GM23338 (cell line): Measurements from ENCODE around the gene WWC1. TPM values are rescaled to one million over a fixed set of nuclear protein-coding genes. Genes with fewer than 3 reads are reported as not detected.

Source experiments
- ATAC-seq: fragments of 200-7000 bp; cut with Tn5 transposase; 3 replicates; pipeline ENCODE4 v1.9.1; 2020
- DNase-seq: peaks from one replicate; pipeline ENCODE4 v3.0.0-alpha.2; 2015; ENCODE audit warnings: low spot score
- H2AFZ ChIP-seq: fragments of 200-600 bp; sonication (generic); 2 replicates; pipeline ENCODE4 v1.8.0; 2016; ENCODE audit warnings: antibody characterized with exemption, mild to moderate bottlenecking, moderate library complexity
- H3F3A ChIP-seq: fragments of 200-600 bp; sonication (generic); replicated peaks from 2 replicates; pipeline ENCODE4 v1.8.0; 2017; ENCODE audit warnings: antibody characterized with exemption, mixed run types, low read depth
- H3K27ac ChIP-seq: fragments of 200-600 bp; sonication (generic); 2 replicates; pipeline ENCODE4 v1.6.1; 2016; ENCODE audit warnings: low read depth
- H3K27me3 ChIP-seq: fragments of 200-600 bp; sonication (generic); 2 replicates; pipeline ENCODE4 v1.8.0; 2016; ENCODE audit warnings: mild to moderate bottlenecking, mixed run types, moderate library complexity; ENCODE audit not compliant: insufficient read depth
- H3K36me3 ChIP-seq: fragments of 200-600 bp; sonication (generic); 2 replicates; pipeline ENCODE4 v1.8.0; 2016; ENCODE audit warnings: mild to moderate bottlenecking; ENCODE audit not compliant: insufficient read depth
- H3K4me1 ChIP-seq: fragments of 200-600 bp; sonication (generic); 2 replicates; pipeline ENCODE4 v1.8.0; 2016; ENCODE audit warnings: mild to moderate bottlenecking, moderate library complexity; ENCODE audit not compliant: insufficient read depth
- H3K4me2 ChIP-seq: fragments of 200-600 bp; sonication (generic); 2 replicates; pipeline ENCODE4 v1.7.1; 2017; ENCODE audit warnings: mixed run types
- H3K4me3 ChIP-seq: fragments of 200-600 bp; sonication (generic); 2 replicates; pipeline ENCODE4 v1.6.1; 2016; ENCODE audit warnings: mixed run types
- H3K79me2 ChIP-seq: fragments of 200-600 bp; sonication (generic); replicated peaks from 2 replicates; pipeline ENCODE4 v1.8.0; 2017; ENCODE audit warnings: mild to moderate bottlenecking; ENCODE audit not compliant: insufficient read depth
- H3K9me2 ChIP-seq: fragments of 200-600 bp; sonication (generic); 2 replicates; pipeline ENCODE4 v1.8.0; 2017; ENCODE audit not compliant: insufficient read depth
- H4K20me1 ChIP-seq: fragments of 200-600 bp; sonication (generic); replicated peaks from 2 replicates; pipeline ENCODE4 v1.8.0; 2017; ENCODE audit warnings: mild to moderate bottlenecking; ENCODE audit not compliant: insufficient read depth
- H3K27ac Mint-ChIP-seq: 2 replicates; pipeline ENCODE4 v1.8.0; 2020; ENCODE audit warnings: inconsistent platforms, mild to moderate bottlenecking, moderate library complexity, mixed read lengths
- H3K27me3 Mint-ChIP-seq: 3 replicates; pipeline ENCODE4 v1.8.0; 2022; ENCODE audit warnings: low read depth, mild to moderate bottlenecking, moderate library complexity, mixed read lengths, inconsistent platforms; ENCODE audit not compliant: insufficient read depth, poor library complexity
- H3K36me3 Mint-ChIP-seq: 3 replicates; pipeline ENCODE4 v1.8.0; 2021; ENCODE audit warnings: low read depth, mild to moderate bottlenecking, inconsistent platforms, moderate library complexity, mixed read lengths
- H3K4me1 Mint-ChIP-seq: 3 replicates; pipeline ENCODE4 v1.8.0; 2020; ENCODE audit warnings: mild to moderate bottlenecking, inconsistent platforms, mixed read lengths
- H3K4me3 Mint-ChIP-seq: 3 replicates; pipeline ENCODE4 v1.8.0; 2021; ENCODE audit warnings: moderate library complexity, mild to moderate bottlenecking, inconsistent platforms, mixed read lengths
- H3K9me3 Mint-ChIP-seq: 3 replicates; pipeline ENCODE4 v1.8.0; 2020; ENCODE audit warnings: moderate library complexity, mild to moderate bottlenecking, inconsistent platforms, mixed read lengths
- CREB1 ChIP-seq: fragments of 250-450 bp; sonication (Bioruptor Pico); IDR thresholded peaks from 2 replicates; pipeline ENCODE4 v1.5.0; 2020; ENCODE audit warnings: low read depth, mild to moderate bottlenecking, moderate library complexity
- EZH2 ChIP-seq: fragments of 200-600 bp; sonication (generic); IDR thresholded peaks from one replicate; pipeline ENCODE4 v1.8.0; 2017; ENCODE audit warnings: antibody characterized with exemption, mild to moderate bottlenecking, low read depth; ENCODE audit not compliant: unreplicated experiment
- EZH2phosphoT487 ChIP-seq: fragments of 200-600 bp; sonication (generic); IDR thresholded peaks from one replicate; pipeline ENCODE4 v1.8.1; 2018; ENCODE audit warnings: antibody characterized with exemption; ENCODE audit not compliant: unreplicated experiment
- JUNB ChIP-seq: IDR thresholded peaks from one replicate; pipeline ENCODE4 v1.6.1; 2016; ENCODE audit warnings: antibody characterized with exemption; ENCODE audit not compliant: unreplicated experiment
- NANOG ChIP-seq: IDR thresholded peaks from 2 replicates; pipeline ENCODE4 v1.6.1; 2016; ENCODE audit warnings: antibody characterized with exemption, borderline replicate concordance
- POLR2AphosphoS5 ChIP-seq: IDR thresholded peaks from 2 replicates; pipeline ENCODE4 v1.6.1; 2016; ENCODE audit warnings: antibody characterized with exemption, low read depth
- STAT1 ChIP-seq: IDR thresholded peaks from one replicate; pipeline ENCODE4 v1.6.1; 2016; ENCODE audit warnings: antibody characterized with exemption; ENCODE audit not compliant: unreplicated experiment
- ZNF114 ChIP-seq: fragments of 250-450 bp; sonication (Bioruptor Pico); IDR thresholded peaks from 2 replicates; pipeline ENCODE4 v1.5.0; 2020; ENCODE audit warnings: mild to moderate bottlenecking, moderate library complexity
- ZNF331 ChIP-seq: fragments of 250-450 bp; sonication (Bioruptor Pico); IDR thresholded peaks from 2 replicates; pipeline ENCODE4 v1.5.0; 2020; ENCODE audit warnings: low read depth, mild to moderate bottlenecking, moderate library complexity
- polyA plus RNA-seq: library from polyadenylated mRNA; unstranded; fragments of >200 nt; fragmentation: Nextera tagmentation; extraction: Ambion mirVana; gene quantifications from 2 replicates; pipeline ENCODE4 v1.2.1, GENCODE V29; 2016
- total RNA-seq: library from RNA; depleted of rRNA; stranded (reverse); fragments of >200 nt; shearing (Covaris generic); gene quantifications from 2 replicates; pipeline ENCODE4 v1.2.3, GENCODE V29; 2014
- TF ChIP-seq, protein P1 (sequence below): fragments of 250-450 bp; sonication (Bioruptor Pico); IDR thresholded peaks from 2 replicates; pipeline ENCODE4 v1.5.0; 2020; ENCODE audit warnings: mild to moderate bottlenecking, moderate library complexity
- TF ChIP-seq, protein P2 (sequence below): IDR thresholded peaks from 2 replicates; pipeline ENCODE4 v1.6.1; 2016; ENCODE audit warnings: antibody characterized with exemption
- TF ChIP-seq, protein P3 (sequence below), 2 experiments: fragments of 200-600 bp in 1 of 2; sonication (generic) in 1 of 2; conservative IDR thresholded peaks; 2 replicates each; pipeline versions ENCODE4 v1.5.1 to v1.6.1; 2016 to 2017; ENCODE audit warnings: antibody characterized with exemption in 2 of 2, low read depth in 2 of 2, mild to moderate bottlenecking in 2 of 2, moderate library complexity in 1 of 2

Gene WWC1
- total and polyA plus RNA-seq, 2 experiments from 2014 or later, result 25.4 to 27.8 TPM

DNA sequence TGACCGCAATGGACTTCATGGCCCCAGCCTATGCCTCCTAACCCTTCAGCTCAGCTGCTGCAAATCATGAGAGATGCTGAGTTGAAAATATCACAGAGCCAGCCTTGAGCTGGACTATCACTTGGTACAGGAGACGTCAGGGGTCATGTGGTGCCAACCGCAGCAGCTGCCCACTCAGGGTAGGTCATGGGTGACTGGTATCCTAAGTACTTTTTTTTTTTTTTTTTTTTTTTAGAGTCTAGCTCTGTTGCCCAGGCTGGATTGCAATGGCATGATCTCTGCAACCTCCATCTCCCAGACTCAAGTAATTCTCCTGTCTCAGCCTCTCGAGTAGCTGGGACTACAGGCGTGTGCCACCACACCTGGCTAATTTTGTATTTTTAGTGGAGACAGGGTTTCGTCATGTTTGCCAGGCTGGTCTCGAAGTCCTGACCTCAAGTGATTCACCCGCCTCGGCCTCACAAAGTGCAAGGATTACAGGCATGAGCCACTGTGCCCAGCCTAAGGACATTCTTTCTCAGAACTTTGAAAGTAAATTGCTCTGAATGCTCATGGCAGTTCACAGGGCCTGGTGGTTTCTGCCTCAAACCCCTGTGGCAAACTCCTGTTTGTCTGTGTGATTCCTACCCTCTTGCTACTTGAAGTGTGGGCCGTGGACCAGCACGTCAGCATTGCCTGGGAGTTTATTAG, 21.3 kb downstream of the WWC1 start (continued):
- TF ChIP-seq, protein P1, sequence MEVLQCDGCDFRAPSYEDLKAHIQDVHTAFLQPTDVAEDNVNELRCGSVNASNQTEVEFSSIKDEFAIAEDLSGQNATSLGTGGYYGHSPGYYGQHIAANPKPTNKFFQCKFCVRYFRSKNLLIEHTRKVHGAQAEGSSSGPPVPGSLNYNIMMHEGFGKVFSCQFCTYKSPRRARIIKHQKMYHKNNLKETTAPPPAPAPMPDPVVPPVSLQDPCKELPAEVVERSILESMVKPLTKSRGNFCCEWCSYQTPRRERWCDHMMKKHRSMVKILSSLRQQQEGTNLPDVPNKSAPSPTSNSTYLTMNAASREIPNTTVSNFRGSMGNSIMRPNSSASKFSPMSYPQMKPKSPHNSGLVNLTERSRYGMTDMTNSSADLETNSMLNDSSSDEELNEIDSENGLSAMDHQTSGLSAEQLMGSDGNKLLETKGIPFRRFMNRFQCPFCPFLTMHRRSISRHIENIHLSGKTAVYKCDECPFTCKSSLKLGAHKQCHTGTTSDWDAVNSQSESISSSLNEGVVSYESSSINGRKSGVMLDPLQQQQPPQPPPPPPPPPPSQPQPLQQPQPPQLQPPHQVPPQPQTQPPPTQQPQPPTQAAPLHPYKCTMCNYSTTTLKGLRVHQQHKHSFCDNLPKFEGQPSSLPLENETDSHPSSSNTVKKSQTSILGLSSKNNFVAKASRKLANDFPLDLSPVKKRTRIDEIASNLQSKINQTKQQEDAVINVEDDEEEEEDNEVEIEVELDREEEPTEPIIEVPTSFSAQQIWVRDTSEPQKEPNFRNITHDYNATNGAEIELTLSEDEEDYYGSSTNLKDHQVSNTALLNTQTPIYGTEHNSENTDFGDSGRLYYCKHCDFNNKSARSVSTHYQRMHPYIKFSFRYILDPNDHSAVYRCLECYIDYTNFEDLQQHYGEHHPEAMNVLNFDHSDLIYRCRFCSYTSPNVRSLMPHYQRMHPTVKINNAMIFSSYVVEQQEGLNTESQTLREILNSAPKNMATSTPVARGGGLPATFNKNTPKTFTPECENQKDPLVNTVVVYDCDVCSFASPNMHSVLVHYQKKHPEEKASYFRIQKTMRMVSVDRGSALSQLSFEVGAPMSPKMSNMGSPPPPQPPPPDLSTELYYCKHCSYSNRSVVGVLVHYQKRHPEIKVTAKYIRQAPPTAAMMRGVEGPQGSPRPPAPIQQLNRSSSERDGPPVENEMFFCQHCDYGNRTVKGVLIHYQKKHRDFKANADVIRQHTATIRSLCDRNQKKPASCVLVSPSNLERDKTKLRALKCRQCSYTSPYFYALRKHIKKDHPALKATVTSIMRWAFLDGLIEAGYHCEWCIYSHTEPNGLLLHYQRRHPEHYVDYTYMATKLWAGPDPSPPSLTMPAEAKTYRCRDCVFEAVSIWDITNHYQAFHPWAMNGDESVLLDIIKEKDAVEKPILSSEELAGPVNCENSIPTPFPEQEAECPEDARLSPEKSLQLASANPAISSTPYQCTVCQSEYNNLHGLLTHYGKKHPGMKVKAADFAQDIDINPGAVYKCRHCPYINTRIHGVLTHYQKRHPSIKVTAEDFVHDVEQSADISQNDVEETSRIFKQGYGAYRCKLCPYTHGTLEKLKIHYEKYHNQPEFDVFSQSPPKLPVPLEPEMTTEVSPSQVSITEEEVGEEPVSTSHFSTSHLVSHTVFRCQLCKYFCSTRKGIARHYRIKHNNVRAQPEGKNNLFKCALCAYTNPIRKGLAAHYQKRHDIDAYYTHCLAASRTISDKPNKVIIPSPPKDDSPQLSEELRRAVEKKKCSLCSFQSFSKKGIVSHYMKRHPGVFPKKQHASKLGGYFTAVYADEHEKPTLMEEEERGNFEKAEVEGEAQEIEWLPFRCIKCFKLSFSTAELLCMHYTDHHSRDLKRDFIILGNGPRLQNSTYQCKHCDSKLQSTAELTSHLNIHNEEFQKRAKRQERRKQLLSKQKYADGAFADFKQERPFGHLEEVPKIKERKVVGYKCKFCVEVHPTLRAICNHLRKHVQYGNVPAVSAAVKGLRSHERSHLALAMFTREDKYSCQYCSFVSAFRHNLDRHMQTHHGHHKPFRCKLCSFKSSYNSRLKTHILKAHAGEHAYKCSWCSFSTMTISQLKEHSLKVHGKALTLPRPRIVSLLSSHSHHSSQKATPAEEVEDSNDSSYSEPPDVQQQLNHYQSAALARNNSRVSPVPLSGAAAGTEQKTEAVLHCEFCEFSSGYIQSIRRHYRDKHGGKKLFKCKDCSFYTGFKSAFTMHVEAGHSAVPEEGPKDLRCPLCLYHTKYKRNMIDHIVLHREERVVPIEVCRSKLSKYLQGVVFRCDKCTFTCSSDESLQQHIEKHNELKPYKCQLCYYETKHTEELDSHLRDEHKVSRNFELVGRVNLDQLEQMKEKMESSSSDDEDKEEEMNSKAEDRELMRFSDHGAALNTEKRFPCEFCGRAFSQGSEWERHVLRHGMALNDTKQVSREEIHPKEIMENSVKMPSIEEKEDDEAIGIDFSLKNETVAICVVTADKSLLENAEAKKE, result no peak
- TF ChIP-seq, protein P2, sequence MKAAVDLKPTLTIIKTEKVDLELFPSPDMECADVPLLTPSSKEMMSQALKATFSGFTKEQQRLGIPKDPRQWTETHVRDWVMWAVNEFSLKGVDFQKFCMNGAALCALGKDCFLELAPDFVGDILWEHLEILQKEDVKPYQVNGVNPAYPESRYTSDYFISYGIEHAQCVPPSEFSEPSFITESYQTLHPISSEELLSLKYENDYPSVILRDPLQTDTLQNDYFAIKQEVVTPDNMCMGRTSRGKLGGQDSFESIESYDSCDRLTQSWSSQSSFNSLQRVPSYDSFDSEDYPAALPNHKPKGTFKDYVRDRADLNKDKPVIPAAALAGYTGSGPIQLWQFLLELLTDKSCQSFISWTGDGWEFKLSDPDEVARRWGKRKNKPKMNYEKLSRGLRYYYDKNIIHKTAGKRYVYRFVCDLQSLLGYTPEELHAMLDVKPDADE, result no peak
- TF ChIP-seq POLR2AphosphoS5 (no peak), CREB1 (CRISPR knock-in tag) (no peak), NANOG (no peak), ZNF114 (CRISPR knock-in tag) (no peak), JUNB (no peak), EZH2 (no peak)

DNA sequence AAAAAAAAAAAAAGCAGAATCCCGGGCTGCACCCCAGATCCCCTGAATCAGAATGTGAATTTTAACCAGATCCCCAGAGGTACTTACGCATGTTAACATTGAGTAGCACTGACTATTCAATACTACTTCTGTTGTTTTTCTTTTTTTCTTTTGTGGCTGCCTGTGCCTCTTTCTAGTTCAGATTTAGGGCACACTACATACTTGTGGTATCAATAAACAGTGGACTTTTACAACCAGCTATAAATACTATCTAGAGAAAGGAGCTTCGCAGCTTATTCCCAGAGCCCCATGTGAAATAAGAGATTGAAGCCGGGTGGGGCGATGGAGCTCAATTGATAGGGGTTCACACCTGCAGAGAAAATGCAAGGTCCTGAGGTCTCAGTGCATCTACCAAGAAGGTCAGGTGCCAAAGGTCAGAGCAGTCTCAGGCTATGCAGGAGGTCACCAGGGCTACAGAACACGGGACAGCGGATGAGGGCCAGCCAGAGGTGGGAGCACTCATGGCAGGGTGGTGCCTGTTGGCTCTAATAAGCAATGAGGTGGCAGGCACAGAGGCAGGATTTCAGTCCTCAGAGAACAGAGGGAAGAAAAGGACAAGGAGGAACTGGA, 22.3 kb downstream of the WWC1 start:
- Histone ChIP-seq H3K79me2 (peaks cover 55% of the 10 kb centered on the region), H3K4me2 (no peak overlapping the region), H3K27ac (no peak overlapping the region), H3K27me3 (peaks cover 2% of the 10 kb centered on the region; the same call in 1 of the 2 replicates), H3K4me3 (no peak overlapping the region), H3F3A (no peaks in the 10 kb centered on the region), H2AFZ (no peak overlapping the region), H3K9me2 (no peaks in the 10 kb centered on the region), H3K36me3 (no peaks in the 10 kb centered on the region), H4K20me1 (peaks cover 36% of the 10 kb centered on the region), H3K4me1 (peaks cover 20% of the 10 kb centered on the region)
- DNase-seq (no peak), ATAC-seq (no peak)
- Mint-ChIP-seq H3K27me3 (peaks cover 12% of the 10 kb centered on the region), H3K4me1 (peaks cover 43% of the 10 kb centered on the region), H3K9me3 (no peaks in the 10 kb centered on the region), H3K27ac (no peak overlapping the region), H3K4me3 (no peak overlapping the region), H3K36me3 (no peaks in the 10 kb centered on the region; the same call in 2 of the 3 replicates)
- no peak for TF ChIP-seq ZNF114 (CRISPR knock-in tag)
- no peak for TF ChIP-seq ZNF331 (CRISPR knock-in tag)
- no peak for TF ChIP-seq JUNB
- TF ChIP-seq, protein P3, sequence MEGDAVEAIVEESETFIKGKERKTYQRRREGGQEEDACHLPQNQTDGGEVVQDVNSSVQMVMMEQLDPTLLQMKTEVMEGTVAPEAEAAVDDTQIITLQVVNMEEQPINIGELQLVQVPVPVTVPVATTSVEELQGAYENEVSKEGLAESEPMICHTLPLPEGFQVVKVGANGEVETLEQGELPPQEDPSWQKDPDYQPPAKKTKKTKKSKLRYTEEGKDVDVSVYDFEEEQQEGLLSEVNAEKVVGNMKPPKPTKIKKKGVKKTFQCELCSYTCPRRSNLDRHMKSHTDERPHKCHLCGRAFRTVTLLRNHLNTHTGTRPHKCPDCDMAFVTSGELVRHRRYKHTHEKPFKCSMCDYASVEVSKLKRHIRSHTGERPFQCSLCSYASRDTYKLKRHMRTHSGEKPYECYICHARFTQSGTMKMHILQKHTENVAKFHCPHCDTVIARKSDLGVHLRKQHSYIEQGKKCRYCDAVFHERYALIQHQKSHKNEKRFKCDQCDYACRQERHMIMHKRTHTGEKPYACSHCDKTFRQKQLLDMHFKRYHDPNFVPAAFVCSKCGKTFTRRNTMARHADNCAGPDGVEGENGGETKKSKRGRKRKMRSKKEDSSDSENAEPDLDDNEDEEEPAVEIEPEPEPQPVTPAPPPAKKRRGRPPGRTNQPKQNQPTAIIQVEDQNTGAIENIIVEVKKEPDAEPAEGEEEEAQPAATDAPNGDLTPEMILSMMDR (conservative IDR thresholded peaks at IDR 0.05; ENCODE audit: low read depth in 2 of 2), result no peak
- no peak for TF ChIP-seq STAT1
- no peak for TF ChIP-seq EZH2phosphoT487
- no peak for TF ChIP-seq NANOG
